Measurements from ENCODE around the gene GRK5.

DNA sequence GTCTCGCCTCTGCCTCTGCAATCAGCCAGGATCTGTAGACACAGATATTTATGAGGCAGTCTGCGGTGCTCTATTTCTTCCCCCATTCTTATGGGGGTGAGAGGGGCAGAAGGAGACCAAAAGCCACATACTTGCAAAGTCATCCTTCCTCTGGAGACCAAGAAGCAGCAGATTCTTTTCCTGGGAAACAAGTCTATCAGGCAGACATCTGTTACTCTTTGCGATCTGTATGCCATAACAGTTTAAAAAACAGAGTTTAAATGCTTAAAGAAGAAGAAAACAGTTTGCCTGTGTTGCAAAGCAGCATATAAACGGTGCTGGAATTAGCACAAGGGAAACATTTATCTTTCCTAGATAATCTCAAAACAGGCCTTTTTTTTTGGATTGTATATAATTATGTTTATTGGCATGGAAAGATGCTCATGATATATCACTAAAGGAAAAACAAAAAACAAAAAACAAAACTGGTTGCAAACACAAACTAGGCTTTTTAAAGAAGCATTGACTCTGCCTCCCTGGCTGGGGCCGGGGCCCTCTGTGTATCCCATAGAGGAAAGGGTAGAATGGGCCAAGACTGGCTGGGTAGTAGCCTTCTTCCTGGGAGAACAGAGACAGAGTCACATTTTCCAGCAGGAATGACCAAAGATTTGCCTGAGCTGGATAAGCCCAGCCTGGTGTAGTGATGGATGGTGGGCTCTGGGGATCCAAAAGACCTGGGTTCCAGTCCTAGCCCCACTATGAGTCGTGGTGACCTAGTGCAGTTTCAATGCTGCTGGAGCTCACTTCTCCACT, 284.8 kb downstream of the GRK5 start:
- TF ChIP-seq, protein P1, sequence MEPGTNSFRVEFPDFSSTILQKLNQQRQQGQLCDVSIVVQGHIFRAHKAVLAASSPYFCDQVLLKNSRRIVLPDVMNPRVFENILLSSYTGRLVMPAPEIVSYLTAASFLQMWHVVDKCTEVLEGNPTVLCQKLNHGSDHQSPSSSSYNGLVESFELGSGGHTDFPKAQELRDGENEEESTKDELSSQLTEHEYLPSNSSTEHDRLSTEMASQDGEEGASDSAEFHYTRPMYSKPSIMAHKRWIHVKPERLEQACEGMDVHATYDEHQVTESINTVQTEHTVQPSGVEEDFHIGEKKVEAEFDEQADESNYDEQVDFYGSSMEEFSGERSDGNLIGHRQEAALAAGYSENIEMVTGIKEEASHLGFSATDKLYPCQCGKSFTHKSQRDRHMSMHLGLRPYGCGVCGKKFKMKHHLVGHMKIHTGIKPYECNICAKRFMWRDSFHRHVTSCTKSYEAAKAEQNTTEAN (CRISPR knock-in tag; IDR thresholded peaks at IDR 0.05) = no peak
- TF ChIP-seq, protein P2, sequence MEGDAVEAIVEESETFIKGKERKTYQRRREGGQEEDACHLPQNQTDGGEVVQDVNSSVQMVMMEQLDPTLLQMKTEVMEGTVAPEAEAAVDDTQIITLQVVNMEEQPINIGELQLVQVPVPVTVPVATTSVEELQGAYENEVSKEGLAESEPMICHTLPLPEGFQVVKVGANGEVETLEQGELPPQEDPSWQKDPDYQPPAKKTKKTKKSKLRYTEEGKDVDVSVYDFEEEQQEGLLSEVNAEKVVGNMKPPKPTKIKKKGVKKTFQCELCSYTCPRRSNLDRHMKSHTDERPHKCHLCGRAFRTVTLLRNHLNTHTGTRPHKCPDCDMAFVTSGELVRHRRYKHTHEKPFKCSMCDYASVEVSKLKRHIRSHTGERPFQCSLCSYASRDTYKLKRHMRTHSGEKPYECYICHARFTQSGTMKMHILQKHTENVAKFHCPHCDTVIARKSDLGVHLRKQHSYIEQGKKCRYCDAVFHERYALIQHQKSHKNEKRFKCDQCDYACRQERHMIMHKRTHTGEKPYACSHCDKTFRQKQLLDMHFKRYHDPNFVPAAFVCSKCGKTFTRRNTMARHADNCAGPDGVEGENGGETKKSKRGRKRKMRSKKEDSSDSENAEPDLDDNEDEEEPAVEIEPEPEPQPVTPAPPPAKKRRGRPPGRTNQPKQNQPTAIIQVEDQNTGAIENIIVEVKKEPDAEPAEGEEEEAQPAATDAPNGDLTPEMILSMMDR (IDR thresholded peaks at IDR 0.05) = no peak
- TF ChIP-seq, protein P3, sequence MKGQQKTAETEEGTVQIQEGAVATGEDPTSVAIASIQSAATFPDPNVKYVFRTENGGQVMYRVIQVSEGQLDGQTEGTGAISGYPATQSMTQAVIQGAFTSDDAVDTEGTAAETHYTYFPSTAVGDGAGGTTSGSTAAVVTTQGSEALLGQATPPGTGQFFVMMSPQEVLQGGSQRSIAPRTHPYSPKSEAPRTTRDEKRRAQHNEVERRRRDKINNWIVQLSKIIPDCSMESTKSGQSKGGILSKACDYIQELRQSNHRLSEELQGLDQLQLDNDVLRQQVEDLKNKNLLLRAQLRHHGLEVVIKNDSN (CRISPR knock-in tag; IDR thresholded peaks at IDR 0.05) = no peak
- TF ChIP-seq NR2C2 (CRISPR knock-in tag; IDR thresholded peaks at IDR 0.05) (no peak), CBFB (CRISPR knock-in tag; IDR thresholded peaks at IDR 0.05; ENCODE audit: low read depth) (no peak), SP1 (CRISPR knock-in tag; conservative IDR thresholded peaks at IDR 0.05) (no peak), ZNF232 (CRISPR knock-in tag; IDR thresholded peaks at IDR 0.05) (no peak), NR1H2 (CRISPR knock-in tag; IDR thresholded peaks at IDR 0.05) (no peak), ZNF138 (CRISPR knock-in tag; conservative IDR thresholded peaks at IDR 0.05) (no peak), KAT7 (CRISPR knock-in tag; IDR thresholded peaks at IDR 0.05; ENCODE audit: borderline replicate concordance) (no peak)
- TF ChIP-seq, protein P4, sequence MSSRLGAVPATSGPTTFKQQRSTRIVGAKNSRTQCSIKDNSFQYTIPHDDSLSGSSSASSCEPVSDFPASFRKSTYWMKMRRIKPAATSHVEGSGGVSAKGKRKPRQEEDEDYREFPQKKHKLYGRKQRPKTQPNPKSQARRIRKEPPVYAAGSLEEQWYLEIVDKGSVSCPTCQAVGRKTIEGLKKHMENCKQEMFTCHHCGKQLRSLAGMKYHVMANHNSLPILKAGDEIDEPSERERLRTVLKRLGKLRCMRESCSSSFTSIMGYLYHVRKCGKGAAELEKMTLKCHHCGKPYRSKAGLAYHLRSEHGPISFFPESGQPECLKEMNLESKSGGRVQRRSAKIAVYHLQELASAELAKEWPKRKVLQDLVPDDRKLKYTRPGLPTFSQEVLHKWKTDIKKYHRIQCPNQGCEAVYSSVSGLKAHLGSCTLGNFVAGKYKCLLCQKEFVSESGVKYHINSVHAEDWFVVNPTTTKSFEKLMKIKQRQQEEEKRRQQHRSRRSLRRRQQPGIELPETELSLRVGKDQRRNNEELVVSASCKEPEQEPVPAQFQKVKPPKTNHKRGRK (CRISPR knock-in tag; IDR thresholded peaks at IDR 0.05; ENCODE audit: borderline replicate concordance) = no peak
- TF ChIP-seq, protein P5, sequence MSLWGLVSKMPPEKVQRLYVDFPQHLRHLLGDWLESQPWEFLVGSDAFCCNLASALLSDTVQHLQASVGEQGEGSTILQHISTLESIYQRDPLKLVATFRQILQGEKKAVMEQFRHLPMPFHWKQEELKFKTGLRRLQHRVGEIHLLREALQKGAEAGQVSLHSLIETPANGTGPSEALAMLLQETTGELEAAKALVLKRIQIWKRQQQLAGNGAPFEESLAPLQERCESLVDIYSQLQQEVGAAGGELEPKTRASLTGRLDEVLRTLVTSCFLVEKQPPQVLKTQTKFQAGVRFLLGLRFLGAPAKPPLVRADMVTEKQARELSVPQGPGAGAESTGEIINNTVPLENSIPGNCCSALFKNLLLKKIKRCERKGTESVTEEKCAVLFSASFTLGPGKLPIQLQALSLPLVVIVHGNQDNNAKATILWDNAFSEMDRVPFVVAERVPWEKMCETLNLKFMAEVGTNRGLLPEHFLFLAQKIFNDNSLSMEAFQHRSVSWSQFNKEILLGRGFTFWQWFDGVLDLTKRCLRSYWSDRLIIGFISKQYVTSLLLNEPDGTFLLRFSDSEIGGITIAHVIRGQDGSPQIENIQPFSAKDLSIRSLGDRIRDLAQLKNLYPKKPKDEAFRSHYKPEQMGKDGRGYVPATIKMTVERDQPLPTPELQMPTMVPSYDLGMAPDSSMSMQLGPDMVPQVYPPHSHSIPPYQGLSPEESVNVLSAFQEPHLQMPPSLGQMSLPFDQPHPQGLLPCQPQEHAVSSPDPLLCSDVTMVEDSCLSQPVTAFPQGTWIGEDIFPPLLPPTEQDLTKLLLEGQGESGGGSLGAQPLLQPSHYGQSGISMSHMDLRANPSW (CRISPR knock-in tag; conservative IDR thresholded peaks at IDR 0.05; ENCODE audit: low read depth) = no peak
